Measurements from ENCODE around the gene ATP1A2.

- no peak for TF ChIP-seq EZH2 (IDR thresholded peaks at IDR 0.05; ENCODE audit: borderline replicate concordance, insufficient read depth, low read depth, low read length, poor library complexity, severe bottlenecking)
- TF ChIP-seq, protein P1, sequence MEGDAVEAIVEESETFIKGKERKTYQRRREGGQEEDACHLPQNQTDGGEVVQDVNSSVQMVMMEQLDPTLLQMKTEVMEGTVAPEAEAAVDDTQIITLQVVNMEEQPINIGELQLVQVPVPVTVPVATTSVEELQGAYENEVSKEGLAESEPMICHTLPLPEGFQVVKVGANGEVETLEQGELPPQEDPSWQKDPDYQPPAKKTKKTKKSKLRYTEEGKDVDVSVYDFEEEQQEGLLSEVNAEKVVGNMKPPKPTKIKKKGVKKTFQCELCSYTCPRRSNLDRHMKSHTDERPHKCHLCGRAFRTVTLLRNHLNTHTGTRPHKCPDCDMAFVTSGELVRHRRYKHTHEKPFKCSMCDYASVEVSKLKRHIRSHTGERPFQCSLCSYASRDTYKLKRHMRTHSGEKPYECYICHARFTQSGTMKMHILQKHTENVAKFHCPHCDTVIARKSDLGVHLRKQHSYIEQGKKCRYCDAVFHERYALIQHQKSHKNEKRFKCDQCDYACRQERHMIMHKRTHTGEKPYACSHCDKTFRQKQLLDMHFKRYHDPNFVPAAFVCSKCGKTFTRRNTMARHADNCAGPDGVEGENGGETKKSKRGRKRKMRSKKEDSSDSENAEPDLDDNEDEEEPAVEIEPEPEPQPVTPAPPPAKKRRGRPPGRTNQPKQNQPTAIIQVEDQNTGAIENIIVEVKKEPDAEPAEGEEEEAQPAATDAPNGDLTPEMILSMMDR (IDR thresholded peaks at IDR 0.05), result no peak
These were observed 17.4 kb upstream of the ATP1A2 start, which contains the start of gene IGSF8 for GRCh38 chr1:160097911-160098851.
